ENCODE measurements around the gene JOSD2. TPM values are rescaled to one million over a fixed set of nuclear protein-coding genes. Genes with fewer than 3 reads are reported as not detected.

Gene JOSD2
- total RNA-seq, 1 experiment from 2014 or later = 21.9 TPM

DNA sequence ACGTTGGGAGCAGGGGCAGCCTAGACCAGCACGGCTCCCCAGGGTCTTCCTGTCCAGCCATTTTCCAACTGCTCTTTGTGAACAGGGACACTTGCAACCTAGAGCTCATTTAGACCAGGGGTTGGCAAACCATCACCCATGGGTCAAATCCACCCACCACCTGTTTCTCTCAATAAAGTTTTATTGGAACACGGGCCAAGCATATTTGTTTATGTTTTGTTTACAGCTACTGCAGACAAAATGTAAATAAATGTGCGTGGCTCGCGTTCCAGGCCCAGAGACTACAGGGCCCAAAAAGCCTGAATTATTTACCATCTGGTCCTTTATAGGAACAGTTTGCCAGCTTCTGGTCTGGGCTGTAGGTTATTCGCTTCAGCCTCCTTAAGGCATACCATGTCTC, 48.0 kb downstream of the JOSD2 start:
- no peak for DNase-seq (ENCODE audit: low read depth in 1 of 2, low spot score in 2 of 2)
- no peaks in the 10 kb centered on the region for H3K36me3 ChIP-seq
- no peak overlapping the region for H3K27ac ChIP-seq

DNA sequence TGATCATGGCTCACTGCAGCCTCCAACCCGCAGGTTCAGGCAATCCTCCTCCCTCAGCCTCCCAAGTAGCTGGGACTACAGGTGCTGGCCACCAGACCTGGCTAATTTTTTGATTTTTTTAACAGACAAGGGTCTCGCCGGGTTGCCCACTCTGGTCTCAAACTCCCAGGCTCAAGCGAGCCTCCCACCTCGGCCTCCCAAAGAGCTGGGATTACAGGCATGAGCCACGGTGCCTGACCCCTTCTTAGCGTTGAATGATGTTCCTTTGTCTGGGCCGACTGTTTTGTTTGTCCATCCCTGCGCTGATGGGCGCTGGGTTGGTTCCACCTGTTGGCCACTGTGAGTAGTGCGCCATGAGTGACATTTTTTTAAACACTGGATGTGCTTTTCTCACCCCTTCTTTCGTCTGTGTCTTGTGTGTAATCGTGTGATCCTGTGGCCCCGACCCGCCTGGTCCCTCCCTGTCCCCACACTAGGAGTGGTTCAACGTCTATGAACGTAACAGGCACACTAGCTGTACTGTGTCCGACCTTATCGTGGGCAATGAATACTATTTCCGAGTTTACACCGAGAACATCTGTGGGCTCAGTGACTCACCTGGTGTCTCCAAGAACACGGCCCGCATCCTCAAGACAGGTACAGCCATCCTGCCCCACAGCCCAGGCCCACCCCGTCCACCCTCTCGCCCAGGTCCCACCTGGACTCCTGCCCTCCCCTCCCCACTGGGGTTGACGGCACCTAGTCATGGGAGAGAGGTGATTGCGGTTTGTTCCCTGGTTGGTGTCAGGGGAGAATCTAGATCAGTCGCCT, 49.7 kb downstream of the JOSD2 start:
- no peaks in the 10 kb centered on the region for H3K36me3 ChIP-seq
- no peaks in the 10 kb centered on the region for H3K9me3 ChIP-seq (replicated peaks)
- H3K4me1 ChIP-seq (replicated peaks) = no peaks in the 10 kb centered on the region
- no peak overlapping the region for H3K4me3 ChIP-seq
- H3K27ac ChIP-seq = no peak overlapping the region
- DNase-seq (ENCODE audit: low read depth in 1 of 2, low spot score in 2 of 2) = peak in 1 of 2 experiments; percentile 34
- H3K27me3 ChIP-seq (replicated peaks) = peaks cover 4% of the 10 kb centered on the region; the same call in 1 of the 2 replicates

More for the DNA sequence above, 48.0 kb downstream of the JOSD2 start:
- no peak overlapping the region for H3K4me3 ChIP-seq
- no peaks in the 10 kb centered on the region for H3K4me1 ChIP-seq (replicated peaks)
- no peaks in the 10 kb centered on the region for H3K9me3 ChIP-seq (replicated peaks)
- H3K27me3 ChIP-seq (replicated peaks) = peaks cover 4% of the 10 kb centered on the region; the same call in 1 of the 2 replicates

DNA sequence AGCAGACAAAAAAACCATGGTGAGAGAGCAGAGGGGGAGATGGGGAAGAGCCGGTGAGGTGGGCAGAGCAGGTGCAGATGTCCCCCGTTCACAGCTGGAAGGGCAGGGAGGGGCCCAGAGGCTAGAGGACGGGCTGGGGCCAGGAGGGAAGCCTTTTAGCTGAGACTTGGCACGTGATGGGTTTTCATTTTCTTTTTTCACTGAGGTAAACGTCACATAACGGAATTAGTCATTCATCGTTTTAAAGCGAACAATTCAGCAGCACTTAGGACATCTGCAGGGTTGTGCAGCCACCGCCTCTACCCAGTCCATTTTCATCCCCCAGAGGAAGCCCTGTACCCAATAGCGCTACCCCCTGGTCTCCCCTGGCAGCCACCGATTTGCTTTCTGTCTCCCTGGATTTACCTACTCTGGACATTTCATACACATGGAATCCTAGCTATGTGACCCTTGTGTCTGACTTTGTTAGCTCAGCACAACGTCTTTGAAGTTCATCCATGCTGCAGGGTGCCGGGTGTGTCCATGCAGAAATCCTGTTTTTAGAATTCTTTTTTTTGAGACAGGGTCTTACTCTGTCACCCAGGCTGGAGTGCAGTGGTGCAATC, 50.7 kb downstream of the JOSD2 start:
- DNase-seq (ENCODE audit: low read depth in 1 of 2, low spot score in 2 of 2) = no peak
- Histone ChIP-seq H3K4me1 (replicated peaks) (no peaks in the 10 kb centered on the region), H3K9me3 (replicated peaks) (no peaks in the 10 kb centered on the region), H3K27me3 (replicated peaks) (peaks cover 4% of the 10 kb centered on the region; the same call in 1 of the 2 replicates), H3K27ac (no peak overlapping the region), H3K4me3 (no peak overlapping the region), H3K36me3 (no peaks in the 10 kb centered on the region)

DNA sequence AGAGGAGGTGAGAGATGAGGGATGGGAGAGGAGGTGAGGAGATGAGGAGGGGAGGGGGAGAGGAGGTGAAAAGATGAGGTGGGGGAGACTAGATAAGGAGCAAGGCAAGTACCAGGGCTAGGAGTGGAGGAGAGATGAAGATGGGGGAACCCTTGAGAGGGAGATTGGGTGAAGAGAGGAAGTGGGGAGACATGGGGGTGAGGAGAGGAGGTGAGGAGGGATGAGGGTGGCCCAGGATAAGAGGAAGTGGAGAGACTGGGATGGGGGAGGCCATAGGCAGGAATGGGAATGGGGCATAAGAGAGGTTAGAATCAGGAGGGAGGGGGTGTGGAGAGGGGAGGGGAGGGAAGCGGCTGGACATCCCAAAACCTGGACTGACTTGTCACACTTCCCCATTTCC, 51.4 kb downstream of the JOSD2 start:
- no peaks in the 10 kb centered on the region for H3K36me3 ChIP-seq
- H3K9me3 ChIP-seq (replicated peaks) = no peaks in the 10 kb centered on the region
- no peaks in the 10 kb centered on the region for H3K4me1 ChIP-seq (replicated peaks)
- no peak overlapping the region for H3K27ac ChIP-seq
- DNase-seq (ENCODE audit: low read depth in 1 of 2, low spot score in 2 of 2) = no peak
- H3K4me3 ChIP-seq = no peak overlapping the region
- peaks cover 4% of the 10 kb centered on the region; the same call in 1 of the 2 replicates for H3K27me3 ChIP-seq (replicated peaks)

DNA sequence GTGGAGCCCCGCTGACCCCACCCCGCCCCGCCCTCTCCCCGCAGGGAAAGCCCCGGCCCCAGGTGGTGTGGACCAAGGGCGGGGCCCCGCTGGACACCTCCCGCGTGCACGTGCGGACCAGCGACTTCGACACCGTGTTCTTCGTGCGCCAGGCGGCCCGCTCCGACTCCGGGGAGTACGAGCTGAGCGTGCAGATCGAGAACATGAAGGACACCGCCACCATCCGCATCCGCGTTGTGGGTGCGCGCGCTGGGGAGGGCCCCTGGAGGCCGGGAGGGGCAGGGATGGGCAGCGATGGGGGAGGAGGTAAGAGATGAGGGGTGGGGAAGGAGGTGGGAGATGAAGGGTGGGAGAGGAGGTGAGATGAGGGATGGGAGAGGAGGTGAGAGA, 51.9 kb downstream of the JOSD2 start:
- no peak for DNase-seq (ENCODE audit: low read depth in 1 of 2, low spot score in 2 of 2)
- Histone ChIP-seq H3K27ac (no peak overlapping the region), H3K9me3 (replicated peaks) (no peaks in the 10 kb centered on the region), H3K27me3 (replicated peaks) (peaks cover 4% of the 10 kb centered on the region; the same call in 1 of the 2 replicates), H3K36me3 (no peaks in the 10 kb centered on the region), H3K4me3 (no peak overlapping the region), H3K4me1 (replicated peaks) (no peaks in the 10 kb centered on the region)

DNA sequence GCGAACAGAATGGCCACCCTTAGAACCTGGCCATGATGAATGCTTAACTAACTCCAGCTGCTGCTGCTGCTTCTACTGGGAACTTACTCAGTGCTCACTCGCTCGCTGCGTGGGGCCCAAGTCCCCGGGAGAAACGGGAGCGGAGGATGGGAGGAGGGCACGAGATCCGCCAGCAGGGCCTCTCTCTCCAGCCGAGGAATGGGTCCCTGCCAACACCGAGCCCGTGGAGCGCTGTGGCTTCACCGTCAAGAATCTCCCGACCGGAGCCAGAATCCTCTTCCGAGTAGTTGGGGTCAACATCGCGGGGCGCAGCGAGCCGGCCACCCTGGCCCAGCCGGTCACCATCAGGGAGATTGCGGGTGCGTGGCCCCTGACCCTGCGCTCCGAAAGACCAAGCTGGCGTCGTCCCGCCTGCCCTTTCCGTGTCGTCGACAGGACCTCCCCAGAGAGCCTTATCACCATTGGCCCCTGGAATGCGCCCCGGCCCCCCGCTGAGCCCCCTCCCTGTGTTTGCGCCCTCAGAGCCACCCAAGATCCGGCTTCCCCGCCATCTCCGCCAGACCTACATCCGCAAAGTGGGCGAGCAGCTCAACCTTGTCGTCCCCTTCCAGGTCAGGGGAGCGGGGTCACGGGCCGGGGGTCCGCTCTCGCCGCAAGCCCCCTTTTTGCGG, 52.5 kb downstream of the JOSD2 start:
- no peak for DNase-seq (ENCODE audit: low read depth in 1 of 2, low spot score in 2 of 2)
- no peak overlapping the region for H3K4me3 ChIP-seq

DNA sequence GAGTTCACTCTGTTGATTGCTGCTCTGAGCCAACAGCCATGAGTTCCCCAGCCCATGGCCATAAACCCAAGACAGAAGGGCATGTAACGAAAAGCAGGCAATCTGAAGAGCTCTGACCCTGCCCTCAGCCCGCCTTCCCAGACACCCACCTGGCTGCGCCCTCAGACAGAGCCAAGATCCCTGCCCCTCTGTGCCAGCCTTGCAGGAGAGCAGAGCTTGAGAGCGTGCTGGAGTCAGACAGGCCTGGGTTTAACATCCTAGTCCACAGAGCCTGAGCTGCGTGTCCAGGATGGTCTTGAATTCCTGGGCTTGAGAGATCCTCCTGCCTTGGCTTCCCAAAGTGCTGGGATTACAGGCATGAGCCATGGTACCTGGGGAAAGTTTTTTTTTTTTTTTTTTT, 53.7 kb downstream of the JOSD2 start:
- H3K36me3 ChIP-seq = no peaks in the 10 kb centered on the region
- DNase-seq (ENCODE audit: low read depth in 1 of 2, low spot score in 2 of 2) = no peak
- no peak overlapping the region for H3K27ac ChIP-seq
- H3K4me3 ChIP-seq = no peak overlapping the region
- H3K27me3 ChIP-seq (replicated peaks) = no peaks in the 10 kb centered on the region
- no peaks in the 10 kb centered on the region for H3K9me3 ChIP-seq (replicated peaks)
- H3K4me1 ChIP-seq (replicated peaks) = no peaks in the 10 kb centered on the region

More for the DNA sequence above, 52.5 kb downstream of the JOSD2 start:
- no peaks in the 10 kb centered on the region for H3K36me3 ChIP-seq
- no peak overlapping the region for H3K27ac ChIP-seq
- peaks cover 4% of the 10 kb centered on the region; the same call in 1 of the 2 replicates for H3K27me3 ChIP-seq (replicated peaks)
- no peaks in the 10 kb centered on the region for H3K9me3 ChIP-seq (replicated peaks)
- H3K4me1 ChIP-seq (replicated peaks) = no peaks in the 10 kb centered on the region

Other genes starting within 250 kb of the JOSD2 start
- not detected in 2 replicates for gene KCNC3, start 181.8 kb downstream of the JOSD2 start, total RNA-seq (2014; rRNA removed; shearing (Covaris generic))
- gene NAPSA, start 145.6 kb downstream of the JOSD2 start, total RNA-seq (2014; rRNA removed; shearing (Covaris generic)) = not detected in 2 replicates
- 32.4 and 45.5 TPM in 2 replicates for gene NR1H2, start 134.7 kb downstream of the JOSD2 start, total RNA-seq (2014; rRNA removed; shearing (Covaris generic))
- gene POLD1, start 126.8 kb downstream of the JOSD2 start, total RNA-seq (2014; rRNA removed; shearing (Covaris generic)) = 33.3 and 51.8 TPM in 2 replicates
- not detected in 2 replicates for gene SPIB, start 92.3 kb downstream of the JOSD2 start, total RNA-seq (2014; rRNA removed; shearing (Covaris generic))
- not detected in 2 replicates for gene MYBPC2, start 78.3 kb downstream of the JOSD2 start, total RNA-seq (2014; rRNA removed; shearing (Covaris generic))
- 67.3 and 86.0 TPM in 2 replicates for gene EMC10, start 34.7 kb downstream of the JOSD2 start, total RNA-seq (2014; rRNA removed; shearing (Covaris generic))
- gene GARIN5A, start 34.3 kb downstream of the JOSD2 start, total RNA-seq (2014; rRNA removed; shearing (Covaris generic)) = not detected in 2 replicates
- not detected in 2 replicates for gene ASPDH, start 2.7 kb upstream of the JOSD2 start, total RNA-seq (2014; rRNA removed; shearing (Covaris generic))
- gene LRRC4B, start 57.2 kb upstream of the JOSD2 start, total RNA-seq (2014; rRNA removed; shearing (Covaris generic)) = not detected in 2 replicates
- not detected in 2 replicates for gene SYT3, start 128.7 kb upstream of the JOSD2 start, total RNA-seq (2014; rRNA removed; shearing (Covaris generic))
- gene C19orf81, start 138.3 kb upstream of the JOSD2 start, total RNA-seq (2014; rRNA removed; shearing (Covaris generic)) = not detected in 2 replicates
- not detected in 2 replicates for gene SHANK1, start 208.6 kb upstream of the JOSD2 start, total RNA-seq (2014; rRNA removed; shearing (Covaris generic))
- gene CLEC11A, start 212.2 kb upstream of the JOSD2 start, total RNA-seq (2014; rRNA removed; shearing (Covaris generic)) = 0.56 and 1.7 TPM in 2 replicates